Adrenal gland (tissue), 12 donors: Measurements from ENCODE around the gene ITPR1. TPM values are rescaled to one million over a fixed set of nuclear protein-coding genes. Genes with fewer than 3 reads are reported as not detected.

Source experiments
- DNase-seq, 7 donors: peaks; one replicate each; pipeline ENCODE4 v3.0.0-alpha.2; 2019 to 2020
- H3K27ac ChIP-seq, 5 donors: fragments of 200-600 bp; sonication (generic) in 4 of 5; 1 replicate in 3 of 5; 2 replicates in 2 of 5; pipeline versions ENCODE4 v1.5.1 to v1.8.0; 2016 to 2020; ENCODE audit warnings: mild to moderate bottlenecking in 1 of 5
- H3K27me3 ChIP-seq: fragments of 200-600 bp; 2 replicates; pipeline ENCODE4 v1.8.0; 2021
- H3K36me3 ChIP-seq, 2 donors: fragments of 200-600 bp; replicated peaks in 1 of 2; 1 replicate in 1 of 2; 2 replicates in 1 of 2; pipeline versions ENCODE4 v1.5.1 to v1.8.0; 2018 to 2022
- H3K4me1 ChIP-seq, 2 donors: fragments of 200-600 bp; replicated peaks in 1 of 2; 1 replicate in 1 of 2; 2 replicates in 1 of 2; pipeline versions ENCODE4 v1.5.1 to v1.8.0; 2018 to 2021
- H3K4me3 ChIP-seq, 4 donors: fragments of 200-600 bp; sonication (generic) in 3 of 4; one replicate each; pipeline ENCODE4 v1.5.1; 2016 to 2018
- H3K9me3 ChIP-seq, 3 donors: fragments of 200-600 bp; sonication (generic) in 1 of 3; replicated peaks in 1 of 3; 1 replicate in 2 of 3; 2 replicates in 1 of 3; pipeline versions ENCODE4 v1.5.1 to v1.8.0; 2016 to 2021
- CTCF ChIP-seq, 6 experiments: fragments of 450-650 bp in 4 of 6; fragments of 200-600 bp in 2 of 6; sonication (generic) in 1 of 6; IDR thresholded peaks; 1 replicate in 5 of 6; 2 replicates in 1 of 6; pipeline versions ENCODE4 v1.5.1 to v1.8.0; 2016 to 2021; ENCODE audit warnings: antibody characterized with exemption in 6 of 6, mild to moderate bottlenecking in 2 of 6, moderate library complexity in 1 of 6
- POLR2A ChIP-seq, 2 donors: fragments of 450-650 bp; IDR thresholded peaks; one replicate each; pipeline ENCODE4 v1.6.1; 2017; ENCODE audit warnings: antibody characterized with exemption in 2 of 2, mild to moderate bottlenecking in 2 of 2, moderate library complexity in 1 of 2
- WGBS, 4 donors: extraction: QIAGEN DNeasy Blood & Tissue Kit in 2 of 4; methylation state at CpG; one replicate each; pipeline versions ENCODE4 v1.1.5 to v1.1.7; 2013 to 2017; 5-methylcytosine and 5-hydroxymethylcytosine counted together
- intact Hi-C, 2 donors: fragments of 100-400 bp; cut with DNase I; formaldehyde crosslinking; loops; one replicate each; pipeline versions ENCODE4 v1.14.1 to v1.15.0; 2022 to 2023
- polyA plus RNA-seq, 3 donors: library from polyadenylated mRNA; stranded (reverse); fragments of 200-250 nt in 2 of 3; fragments of 350-450 nt in 1 of 3; fragmentation: Illumina TruSeq in 1 of 3; extraction: RNeasy Lipid Tissue Mini Kit (QIAGEN cat#74804) in 1 of 3; gene quantifications; one replicate each; pipeline ENCODE4 v1.2.3, GENCODE V29; 2013 to 2014
- total RNA-seq, 9 donors: library from RNA; depleted of rRNA in 4 of 9; stranded (reverse); fragments of >200 nt in 4 of 9; fragments of 120-200 nt in 1 of 9; fragmentation: NEBNext Ultra II Directional in 1 of 9; extraction: Animal tissue kit (Norgen Biotek cat#: 25700) in 1 of 9; gene quantifications; one replicate each; pipeline versions ENCODE4 v1.1.0 to v1.2.4, GENCODE V29; 2013 to 2023
- donor health status: healthy with polysubstance abuse.
- donor health status: Bipolar disorder and iron deficiency.
- donor health status: DM: yes; HTN: yes; CAD: no.
- donor health status: DM: no; HTN: no; CAD: no.
- donor health status: DM: no; HTN: no; CAD: no.
- donor health status: DM: yes; HTN: yes; CAD: no.

ITPR1 gene
- total and polyA plus RNA-seq, 12 donors, result 21.6 to 198 (median 76.6) TPM

GRCh38 chr3:4850928-4851265 is 357.7 kb downstream of the ITPR1 start:
- H3K9me3 ChIP-seq, result no peaks in the 10 kb centered on the region
- no peaks in the 10 kb centered on the region for H3K36me3 ChIP-seq
- no peak overlapping the region for H3K4me3 ChIP-seq
- TF ChIP-seq POLR2A (IDR thresholded peaks at IDR 0.05), result no peak
- TF ChIP-seq CTCF (IDR thresholded peaks at IDR 0.05), result no peak
- no peak overlapping the region for H3K27ac ChIP-seq
- 90 to 98% (median 95%) methylated on average over 3 of the region's 3 CpGs for WGBS, 4 donors
- H3K4me1 ChIP-seq, result peaks cover 3 to 18% of the 10 kb centered on the region in 2 donors
- intact Hi-C loops, result no loop called here
- DNase-seq, result no peak
- no peaks in the 10 kb centered on the region for H3K27me3 ChIP-seq

GRCh38 chr3:4852780-4853748 is 359.9 kb downstream of the ITPR1 start:
- H3K27ac ChIP-seq, result no peak overlapping the region
- no peaks in the 10 kb centered on the region for H3K9me3 ChIP-seq
- H3K4me3 ChIP-seq, result no peak overlapping the region
- intact Hi-C loops, result no loop called here
- H3K36me3 ChIP-seq, result no peaks in the 10 kb centered on the region
- no peaks in the 10 kb centered on the region for H3K27me3 ChIP-seq
- H3K4me1 ChIP-seq, result peaks cover 3 to 12% of the 10 kb centered on the region in 2 donors
- 78 to 84% (median 82%) methylated on average over 5 of the region's 5 CpGs for WGBS, 4 donors
- no peak for TF ChIP-seq CTCF (IDR thresholded peaks at IDR 0.05)
- no peak for TF ChIP-seq POLR2A (IDR thresholded peaks at IDR 0.05)
- DNase-seq, result no peak

- no peak for TF ChIP-seq POLR2A (IDR thresholded peaks at IDR 0.05)
- TF ChIP-seq CTCF (IDR thresholded peaks at IDR 0.05), result no peak
- H3K27ac ChIP-seq, result no peak overlapping the region
- H3K36me3 ChIP-seq, result no peaks in the 10 kb centered on the region
- peaks cover 3 to 12% of the 10 kb centered on the region in 2 donors for H3K4me1 ChIP-seq
- no peaks in the 10 kb centered on the region for H3K27me3 ChIP-seq
- intact Hi-C loops, result no loop called here
- no peaks in the 10 kb centered on the region for H3K9me3 ChIP-seq
- H3K4me3 ChIP-seq, result no peak overlapping the region
- no peak for DNase-seq
Measured at GRCh38 chr3:4853749-4854140, 360.6 kb downstream of the ITPR1 start.

- Histone ChIP-seq H3K36me3 (no peaks in the 10 kb centered on the region), H3K9me3 (peaks cover 0 to under 1% (median 0%) of the 10 kb centered on the region in 3 donors), H3K27me3 (no peaks in the 10 kb centered on the region), H3K27ac (no peak overlapping the region), H3K4me1 (peaks cover 3 to 12% of the 10 kb centered on the region in 2 donors), H3K4me3 (no peak overlapping the region)
- intact Hi-C loops, result no loop called here
- DNase-seq, result no peak
- TF ChIP-seq POLR2A (IDR thresholded peaks at IDR 0.05) (no peak), CTCF (IDR thresholded peaks at IDR 0.05) (no peak)
- WGBS, 4 donors, result 80 to 97% (median 82%) methylated on average over 5 of the region's 5 CpGs
Measured at GRCh38 chr3:4855676-4856075, 362.5 kb downstream of the ITPR1 start.
